Ascending aorta (tissue), 2 donors: ENCODE data around the gene EIF3A. TPM values are rescaled to one million over a fixed set of nuclear protein-coding genes. Genes with fewer than 3 reads are reported as not detected.

Source experiments
- DNase-seq, 2 donors: peaks; one replicate each; pipeline ENCODE4 v3.0.0-alpha.2; 2019; ENCODE audit warnings: low spot score in 2 of 2
- H3K27ac ChIP-seq, 2 donors: fragments of 200-600 bp; sonication (generic); one replicate each; pipeline ENCODE4 v1.5.1; 2016 to 2017; ENCODE audit warnings: mild to moderate bottlenecking in 1 of 2
- H3K27me3 ChIP-seq: fragments of 200-600 bp; sonication (generic); one replicate; pipeline ENCODE4 v1.5.1; 2017
- H3K36me3 ChIP-seq, 2 donors: fragments of 200-600 bp; sonication (generic); one replicate each; pipeline ENCODE4 v1.5.1; 2016
- H3K4me1 ChIP-seq, 2 donors: fragments of 200-600 bp; sonication (generic); one replicate each; pipeline ENCODE4 v1.5.1; 2016 to 2017; ENCODE audit warnings: mild to moderate bottlenecking in 1 of 2
- H3K4me3 ChIP-seq, 2 donors: fragments of 200-600 bp; sonication (generic); one replicate each; pipeline ENCODE4 v1.5.1; 2016 to 2017; ENCODE audit warnings: mild to moderate bottlenecking in 1 of 2
- H3K9me3 ChIP-seq, 2 donors: fragments of 200-600 bp; sonication (generic); one replicate each; pipeline ENCODE4 v1.5.1; 2016
- CTCF ChIP-seq, 3 experiments: fragments of 200-600 bp in 2 of 3; fragments of 450-650 bp in 1 of 3; sonication (generic) in 2 of 3; IDR thresholded peaks; one replicate each; pipeline ENCODE4 v1.5.1; 2016 to 2019; ENCODE audit warnings: antibody characterized with exemption in 3 of 3, mild to moderate bottlenecking in 1 of 3, moderate library complexity in 1 of 3
- intact Hi-C: fragments of 100-400 bp; cut with DNase I; formaldehyde crosslinking; loops from one replicate; pipeline ENCODE4 v1.15.1; 2023
- total RNA-seq: library from RNA; depleted of rRNA; stranded (reverse); fragments of >200 nt; gene quantifications from one replicate; pipeline ENCODE4 v1.1.0, GENCODE V29; 2016

Gene EIF3A
- total RNA-seq, 1 donor from 2014 or later: 59.4 TPM

DNA sequence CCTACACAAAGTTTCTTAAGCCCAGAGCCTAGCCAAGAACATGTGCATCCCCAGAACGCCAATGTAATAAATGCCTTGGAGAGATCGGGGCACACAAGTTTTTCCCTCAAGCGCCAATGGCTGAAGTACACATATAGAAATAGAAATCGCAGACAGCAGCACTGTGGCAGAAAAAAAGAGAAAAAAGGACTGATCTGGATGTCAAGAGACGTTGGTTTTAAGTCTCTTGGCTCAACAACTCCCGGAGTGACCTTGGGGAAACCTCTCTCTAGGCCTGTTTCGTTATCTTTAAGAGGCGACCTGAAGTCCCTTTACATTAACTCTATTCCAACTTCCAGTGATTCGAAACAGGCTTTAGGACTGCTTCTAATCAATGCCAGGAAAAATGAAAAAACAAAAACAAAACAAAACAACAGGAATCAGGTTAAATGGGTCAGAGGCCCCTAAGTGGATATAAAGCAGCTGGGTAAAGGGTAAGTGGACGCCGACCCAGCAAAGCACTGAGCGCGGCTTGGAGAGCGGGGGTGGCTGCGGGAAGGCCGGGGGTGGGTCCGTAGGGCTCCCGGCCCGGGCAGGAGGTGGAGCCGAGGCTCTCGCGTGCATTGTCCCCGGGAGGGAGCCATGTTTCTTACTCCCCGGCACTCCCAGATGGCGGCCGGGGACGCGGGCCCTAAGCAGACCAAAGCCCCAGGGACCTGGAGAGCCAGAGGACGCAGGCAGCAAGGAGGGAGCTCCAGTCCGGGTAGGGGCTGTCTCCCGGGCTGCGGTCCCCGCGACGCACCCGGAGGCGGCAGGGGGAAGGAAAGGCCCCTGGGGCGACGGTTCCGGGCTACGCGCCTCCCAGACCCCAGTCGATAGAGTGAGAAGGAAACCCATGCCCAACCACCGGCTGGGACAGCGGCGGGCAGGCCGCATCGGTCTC is 757 bp downstream of the EIF3A start:
- no peaks in the 10 kb centered on the region for H3K9me3 ChIP-seq
- intact Hi-C loops: loop anchor here (1.0 to 5.0 kb wide), 3 partner anchors 24 to 812 kb away; partner anchors contain the start of genes DENND10, NANOS1 and SEC23IP
- peak overlapping the region; percentile 88 to 92 for H3K4me3 ChIP-seq
- peak overlapping the region; percentile 96 to 98 for H3K27ac ChIP-seq
- peak in 1 of 2 donors; percentile 84 for DNase-seq
- H3K4me1 ChIP-seq: peaks cover 0 to 26% of the 10 kb centered on the region in 2 donors
- TF ChIP-seq CTCF (IDR thresholded peaks at IDR 0.05): no peak
- no peaks in the 10 kb centered on the region for H3K36me3 ChIP-seq
- no peaks in the 10 kb centered on the region for H3K27me3 ChIP-seq

DNA sequence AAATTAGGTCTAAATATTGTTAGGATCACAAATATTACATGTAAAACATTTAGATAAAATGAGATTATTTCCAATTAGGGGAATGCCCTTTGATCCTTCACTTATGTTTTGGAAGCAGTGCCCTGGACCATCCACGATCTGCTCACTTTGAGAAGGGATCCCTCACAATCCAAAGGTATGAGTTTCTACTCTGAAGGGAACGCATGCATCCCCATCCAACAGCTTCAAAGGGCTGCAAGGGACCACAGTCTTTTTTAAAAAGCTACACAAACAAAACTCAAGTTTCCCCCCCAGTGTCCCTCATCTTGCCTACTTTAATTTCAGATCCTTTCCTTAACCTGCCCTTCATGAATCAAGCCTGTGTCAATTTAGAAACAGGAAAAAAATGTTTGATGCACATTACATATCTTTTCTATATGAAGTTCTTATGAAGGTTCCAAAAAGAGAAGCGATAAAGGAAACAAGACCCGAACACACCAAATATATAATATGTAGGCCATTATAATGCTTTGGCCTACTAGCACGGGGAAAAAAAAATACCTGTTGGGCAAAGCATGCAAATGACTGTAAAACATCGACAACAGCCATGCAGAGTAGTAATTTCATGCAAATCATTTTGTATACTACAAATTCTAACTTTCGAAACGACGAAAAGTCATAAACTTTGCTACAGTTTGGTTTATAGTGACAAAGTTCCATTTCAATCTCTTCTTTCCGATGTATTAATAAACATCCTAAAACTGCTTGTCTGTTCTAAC is 2.0 kb downstream of the EIF3A start:
- TF ChIP-seq CTCF (IDR thresholded peaks at IDR 0.05): no peak
- Histone ChIP-seq H3K27me3 (no peaks in the 10 kb centered on the region), H3K4me1 (peaks cover 0 to 26% of the 10 kb centered on the region in 2 donors), H3K9me3 (no peaks in the 10 kb centered on the region), H3K36me3 (no peaks in the 10 kb centered on the region), H3K4me3 (peak overlapping the region; percentile 88 to 92), H3K27ac (peak overlapping the region in 1 of 2 donors; percentile 31)
- intact Hi-C loops: no loop called here
- no peak for DNase-seq

- no peaks in the 10 kb centered on the region for H3K9me3 ChIP-seq
- intact Hi-C loops: no loop called here
- peaks cover 0 to 13% of the 10 kb centered on the region in 2 donors for H3K4me1 ChIP-seq
- H3K27me3 ChIP-seq: no peaks in the 10 kb centered on the region
- DNase-seq: no peak
- H3K27ac ChIP-seq: no peak overlapping the region
- peaks cover 27 to 42% of the 10 kb centered on the region in 2 donors for H3K36me3 ChIP-seq
- no peak overlapping the region for H3K4me3 ChIP-seq
- no peak for TF ChIP-seq CTCF (IDR thresholded peaks at IDR 0.05)
Observed at GRCh38 chr10:119073584-119073983, 7.0 kb downstream of the EIF3A start.

DNA sequence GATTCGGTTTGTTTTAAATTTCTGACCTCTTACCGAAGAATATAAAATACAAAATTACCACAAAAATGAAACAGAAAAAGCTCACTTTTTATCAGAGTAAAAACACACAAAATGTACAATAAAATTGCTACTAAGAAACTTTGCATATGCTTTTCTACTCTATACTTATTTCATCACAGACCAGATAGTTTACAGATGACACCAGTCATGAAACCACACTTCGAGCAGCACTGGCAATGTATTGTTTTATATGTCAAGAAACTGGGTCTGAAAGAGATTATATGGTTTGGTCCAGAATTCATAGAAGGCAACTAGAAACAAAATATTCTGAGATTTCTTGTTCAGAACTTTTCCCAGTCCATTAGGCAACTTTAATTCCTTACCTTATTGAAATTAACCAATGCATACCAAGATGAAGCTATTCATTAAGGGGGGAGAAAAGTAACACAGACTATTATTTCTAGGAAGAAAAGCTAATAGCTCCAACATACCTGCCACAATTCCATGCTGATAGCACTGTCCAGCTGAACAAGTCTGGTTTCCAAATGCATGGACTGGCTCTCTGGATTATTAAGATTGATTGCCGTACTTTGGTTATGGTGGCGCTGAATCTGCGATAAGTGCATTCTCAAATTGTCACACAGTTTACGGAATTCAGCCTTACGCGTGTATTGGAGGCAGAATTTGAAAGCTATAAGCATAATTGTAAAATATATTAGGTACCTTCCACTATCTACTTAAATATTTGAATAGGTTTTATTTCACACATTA is 10.0 kb downstream of the EIF3A start:
- no peak for DNase-seq
- Histone ChIP-seq H3K4me1 (peaks cover 0 to 3% of the 10 kb centered on the region in 2 donors), H3K27ac (no peak overlapping the region), H3K4me3 (no peak overlapping the region), H3K9me3 (no peaks in the 10 kb centered on the region), H3K27me3 (no peaks in the 10 kb centered on the region), H3K36me3 (peaks cover 49 to 70% of the 10 kb centered on the region in 2 donors)
- TF ChIP-seq CTCF (IDR thresholded peaks at IDR 0.05): no peak
- intact Hi-C loops: no loop called here

DNA sequence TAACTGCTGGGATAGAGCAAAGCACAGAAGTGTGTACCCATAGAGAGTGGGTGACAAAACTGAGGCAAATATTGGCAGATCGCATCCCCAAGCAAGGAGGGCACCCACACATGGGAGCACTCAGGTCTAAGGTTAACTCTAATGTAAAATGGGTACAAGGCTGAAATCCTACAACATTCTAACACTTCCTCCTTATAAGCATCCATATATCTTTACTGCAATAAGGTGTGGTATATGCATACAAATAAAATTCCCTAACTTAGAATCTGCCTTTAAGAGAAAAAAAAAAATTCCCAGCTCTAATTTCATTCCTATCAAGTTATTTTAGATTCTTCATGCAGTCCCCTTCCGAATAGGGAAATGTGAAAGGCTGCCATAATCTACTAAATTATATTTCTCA is 18.7 kb downstream of the EIF3A start:
- H3K27ac ChIP-seq: no peak overlapping the region
- no peak for DNase-seq
- H3K4me3 ChIP-seq: no peak overlapping the region
- no peak for TF ChIP-seq CTCF (IDR thresholded peaks at IDR 0.05)
- H3K36me3 ChIP-seq: peaks cover 75 to 94% of the 10 kb centered on the region in 2 donors
- H3K27me3 ChIP-seq: no peaks in the 10 kb centered on the region
- H3K4me1 ChIP-seq: no peaks in the 10 kb centered on the region
- intact Hi-C loops: no loop called here
- no peaks in the 10 kb centered on the region for H3K9me3 ChIP-seq
